Glutamatergic neuron (in vitro differentiated cells): ENCODE results near the gene EDC4. TPM values are rescaled to one million over a fixed set of nuclear protein-coding genes. Genes with fewer than 3 reads are reported as not detected.

Experiments used
- DNase-seq: peaks from one replicate; pipeline ENCODE4 v3.0.0; 2022
- H3K27ac Mint-ChIP-seq: one replicate; pipeline ENCODE4 v1.8.0; 2020; ENCODE audit warnings: mild to moderate bottlenecking, mixed read lengths, inconsistent platforms; ENCODE audit not compliant: unreplicated experiment
- H3K27me3 Mint-ChIP-seq: one replicate; pipeline ENCODE4 v1.8.0; 2020; ENCODE audit warnings: mild to moderate bottlenecking, moderate library complexity, mixed read lengths, inconsistent platforms; ENCODE audit not compliant: unreplicated experiment
- H3K36me3 Mint-ChIP-seq: one replicate; pipeline ENCODE4 v1.8.0; 2020; ENCODE audit warnings: mild to moderate bottlenecking, mixed read lengths, inconsistent platforms; ENCODE audit not compliant: unreplicated experiment
- H3K4me1 Mint-ChIP-seq: one replicate; pipeline ENCODE4 v1.8.0; 2020; ENCODE audit warnings: mild to moderate bottlenecking, low read depth, mixed read lengths, inconsistent platforms; ENCODE audit not compliant: unreplicated experiment
- H3K4me3 Mint-ChIP-seq: one replicate; pipeline ENCODE4 v1.8.0; 2020; ENCODE audit warnings: mild to moderate bottlenecking, mixed read lengths, inconsistent platforms; ENCODE audit not compliant: unreplicated experiment
- H3K9me3 Mint-ChIP-seq: one replicate; pipeline ENCODE4 v1.8.0; 2020; ENCODE audit warnings: mild to moderate bottlenecking, moderate library complexity, mixed read lengths, inconsistent platforms; ENCODE audit not compliant: unreplicated experiment
- CTCF ChIP-seq: fragments of 200-600 bp; sonication (generic); IDR thresholded peaks from one replicate; pipeline ENCODE4 v1.5.0; 2021; ENCODE audit not compliant: partially characterized antibody, unreplicated experiment
- total RNA-seq: library from RNA; stranded (reverse); fragmentation: NEBNext Ultra II Directional; extraction: Animal tissue kit (Norgen Biotek cat#: 25700); gene quantifications from one replicate; pipeline ENCODE4 v1.2.1, GENCODE V29; 2021; ENCODE audit not compliant: unreplicated experiment

Gene EDC4
- total RNA-seq, 1 donor from 2014 or later: 142 TPM

- Mint-ChIP-seq H3K9me3 (peaks cover 3% of the 10 kb centered on the region), H3K36me3 (no peaks in the 10 kb centered on the region), H3K27me3 (no peaks in the 10 kb centered on the region), H3K4me3 (peak overlapping the region; percentile 69), H3K27ac (peak overlapping the region; percentile 52), H3K4me1 (peaks cover 24% of the 10 kb centered on the region)
- TF ChIP-seq CTCF: no peak
- DNase-seq: no peak
Observed at GRCh38 chr16:67864594-67864993, 8.3 kb upstream of the EDC4 start.

- no peaks in the 10 kb centered on the region for H3K27me3 Mint-ChIP-seq
- TF ChIP-seq CTCF: no peak
- H3K27ac Mint-ChIP-seq: no peak overlapping the region
- peaks cover 24% of the 10 kb centered on the region for H3K4me1 Mint-ChIP-seq
- no peaks in the 10 kb centered on the region for H3K36me3 Mint-ChIP-seq
- peaks cover 3% of the 10 kb centered on the region for H3K9me3 Mint-ChIP-seq
- DNase-seq: no peak
- no peak overlapping the region for H3K4me3 Mint-ChIP-seq
Observed at GRCh38 chr16:67865318-67865717, 7.5 kb upstream of the EDC4 start.

GRCh38 chr16:67868290-67868689 lies 4.6 kb upstream of the EDC4 start:
- Mint-ChIP-seq H3K27me3 (no peaks in the 10 kb centered on the region), H3K9me3 (peaks cover 3% of the 10 kb centered on the region), H3K4me3 (no peak overlapping the region), H3K27ac (no peak overlapping the region), H3K4me1 (peaks cover 6% of the 10 kb centered on the region), H3K36me3 (no peaks in the 10 kb centered on the region)
- DNase-seq: no peak
- no peak for TF ChIP-seq CTCF

GRCh38 chr16:67869653-67870052 lies 3.2 kb upstream of the EDC4 start:
- Mint-ChIP-seq H3K36me3 (no peaks in the 10 kb centered on the region), H3K9me3 (peaks cover 6% of the 10 kb centered on the region), H3K27me3 (no peaks in the 10 kb centered on the region), H3K4me1 (peaks cover 10% of the 10 kb centered on the region), H3K27ac (no peak overlapping the region), H3K4me3 (no peak overlapping the region)
- no peak for DNase-seq
- TF ChIP-seq CTCF: no peak

GRCh38 chr16:67871256-67871655 lies 1.6 kb upstream of the EDC4 start:
- peaks cover 14% of the 10 kb centered on the region for H3K4me1 Mint-ChIP-seq
- H3K4me3 Mint-ChIP-seq: no peak overlapping the region
- peaks cover 10% of the 10 kb centered on the region for H3K9me3 Mint-ChIP-seq
- TF ChIP-seq CTCF: no peak
- no peaks in the 10 kb centered on the region for H3K27me3 Mint-ChIP-seq
- no peak for DNase-seq
- no peaks in the 10 kb centered on the region for H3K36me3 Mint-ChIP-seq
- H3K27ac Mint-ChIP-seq: no peak overlapping the region
